WTC11 (cell line): ENCODE measurements around the gene BHLHE40. TPM values are rescaled to one million over a fixed set of nuclear protein-coding genes. Genes with fewer than 3 reads are reported as not detected.

Source experiments
- ATAC-seq: fragments of 200-7000 bp; cut with Tn5 transposase; 2 replicates; pipeline ENCODE4 v1.10.0; 2021; ENCODE audit warnings: mild to moderate bottlenecking, moderate library complexity
- CTCF ChIA-PET: fragments of 300-600 bp; sonication (Branson Sonifier 250); formaldehyde crosslinking; loops from one replicate; lab custom pipeline; 2021; ENCODE audit warnings: antibody characterized with exemption; lab: Charles Lee
- POLR2A ChIA-PET: fragments of 350-600 bp; sonication (Branson Sonifier 250); formaldehyde crosslinking; loops from one replicate; lab custom pipeline; 2021; ENCODE audit warnings: antibody characterized with exemption; lab: Charles Lee
- DNase-seq: peaks from one replicate; pipeline ENCODE4 v3.0.0; 2021; ENCODE audit warnings: low spot score
- H3K27ac Mint-ChIP-seq: 2 replicates; pipeline ENCODE4 v1.8.0; 2021; ENCODE audit warnings: mixed read lengths
- H3K27me3 Mint-ChIP-seq: 2 replicates; pipeline ENCODE4 v1.8.0; 2021; ENCODE audit warnings: low read depth, mild to moderate bottlenecking, moderate library complexity, mixed read lengths
- H3K36me3 Mint-ChIP-seq: 2 replicates; pipeline ENCODE4 v1.8.0; 2021; ENCODE audit warnings: mixed read lengths
- H3K4me1 Mint-ChIP-seq: 2 replicates; pipeline ENCODE4 v1.8.0; 2022; ENCODE audit warnings: mixed read lengths
- H3K4me3 Mint-ChIP-seq: 2 replicates; pipeline ENCODE4 v1.8.0; 2021; ENCODE audit warnings: mild to moderate bottlenecking, moderate library complexity, mixed read lengths
- H3K9me3 Mint-ChIP-seq: 2 replicates; pipeline ENCODE4 v1.8.0; 2021; ENCODE audit warnings: mixed read lengths
- ATF1 ChIP-seq: sonication (generic); formaldehyde crosslinking; IDR thresholded peaks from 2 replicates; pipeline ENCODE4 v1.8.1; 2023; ENCODE audit warnings: mild to moderate bottlenecking, moderate library complexity, missing genetic modification reagents
- CREB1 ChIP-seq: sonication (generic); formaldehyde crosslinking; IDR thresholded peaks from 2 replicates; pipeline ENCODE4 v1.8.0; 2023; ENCODE audit warnings: mild to moderate bottlenecking, missing genetic modification reagents
- ETV6 ChIP-seq: sonication (generic); formaldehyde crosslinking; IDR thresholded peaks from 2 replicates; pipeline ENCODE4 v1.8.1; 2022; ENCODE audit warnings: mild to moderate bottlenecking, missing genetic modification reagents
- FOXJ3 ChIP-seq: sonication (generic); formaldehyde crosslinking; IDR thresholded peaks from 2 replicates; pipeline ENCODE4 v1.9.0; 2021; ENCODE audit warnings: missing genetic modification reagents, mild to moderate bottlenecking, borderline replicate concordance
- HMGA2 ChIP-seq: fragments of 250-450 bp; sonication (Bioruptor Pico); IDR thresholded peaks from 2 replicates; pipeline ENCODE4 v1.4.0; 2021; ENCODE audit warnings: mild to moderate bottlenecking, moderate library complexity
- IRF2 ChIP-seq: sonication (generic); formaldehyde crosslinking; IDR thresholded peaks from 2 replicates; pipeline ENCODE4 v1.8.0; 2022; ENCODE audit warnings: low read depth, missing genetic modification reagents, borderline replicate concordance
- MXD4 ChIP-seq: fragments of 250-450 bp; sonication (Bioruptor Pico); IDR thresholded peaks from 2 replicates; pipeline ENCODE4 v1.8.0; 2021; ENCODE audit warnings: mild to moderate bottlenecking, moderate library complexity, borderline replicate concordance
- NFATC4 ChIP-seq: fragments of 250-450 bp; sonication (Bioruptor Pico); IDR thresholded peaks from 2 replicates; pipeline ENCODE4 v1.9.0; 2021; ENCODE audit warnings: mild to moderate bottlenecking
- NFE2L1 ChIP-seq: sonication (generic); formaldehyde crosslinking; IDR thresholded peaks from 2 replicates; pipeline ENCODE4 v1.8.1; 2023; ENCODE audit warnings: missing genetic modification reagents
- OVOL2 ChIP-seq: fragments of 250-450 bp; sonication (Bioruptor Pico); IDR thresholded peaks from 2 replicates; pipeline ENCODE4 v1.9.0; 2021; ENCODE audit warnings: mild to moderate bottlenecking, borderline replicate concordance
- RELA ChIP-seq: sonication (generic); formaldehyde crosslinking; IDR thresholded peaks from 2 replicates; pipeline ENCODE4 v1.8.1; 2022; ENCODE audit warnings: missing genetic modification reagents, mild to moderate bottlenecking, borderline replicate concordance
- SP1 ChIP-seq: sonication (generic); formaldehyde crosslinking; conservative IDR thresholded peaks from 2 replicates; pipeline ENCODE4 v1.8.1; 2022; ENCODE audit warnings: missing genetic modification reagents
- TCF7 ChIP-seq: sonication (generic); formaldehyde crosslinking; IDR thresholded peaks from 2 replicates; pipeline ENCODE4 v1.8.0; 2022; ENCODE audit warnings: mild to moderate bottlenecking, low read depth, missing genetic modification reagents, moderate library complexity
- TEAD1 ChIP-seq: sonication (generic); formaldehyde crosslinking; IDR thresholded peaks from 2 replicates; pipeline ENCODE4 v1.8.0; 2022; ENCODE audit warnings: mild to moderate bottlenecking, missing genetic modification reagents
- ZNF121 ChIP-seq: sonication (generic); formaldehyde crosslinking; IDR thresholded peaks from 2 replicates; pipeline ENCODE4 v1.8.0; 2023; ENCODE audit warnings: missing genetic modification reagents
- ZNF219 ChIP-seq: sonication (generic); formaldehyde crosslinking; IDR thresholded peaks from 2 replicates; pipeline ENCODE4 v1.8.0; 2023; ENCODE audit warnings: missing genetic modification reagents, mild to moderate bottlenecking, borderline replicate concordance
- total RNA-seq: library from RNA; stranded (reverse); gene quantifications from 3 replicates; pipeline ENCODE4 v1.2.3, GENCODE V29; 2021
- TF ChIP-seq, protein P1 (sequence below): fragments of 250-450 bp; sonication (Bioruptor Pico); IDR thresholded peaks from 2 replicates; pipeline ENCODE4 v2.1.2; 2022; ENCODE audit warnings: mild to moderate bottlenecking, moderate library complexity
- TF ChIP-seq, protein P2 (sequence below): sonication (generic); formaldehyde crosslinking; IDR thresholded peaks from 2 replicates; pipeline ENCODE4 v1.8.1; 2022; ENCODE audit warnings: mild to moderate bottlenecking, moderate library complexity, missing genetic modification reagents
- TF ChIP-seq, protein P3 (sequence below): sonication (generic); formaldehyde crosslinking; IDR thresholded peaks from 2 replicates; pipeline ENCODE4 v1.8.1; 2023; ENCODE audit warnings: mild to moderate bottlenecking, missing genetic modification reagents
- TF ChIP-seq, protein P4 (sequence below): sonication (generic); formaldehyde crosslinking; IDR thresholded peaks from 2 replicates; pipeline ENCODE4 v1.8.0; 2022; ENCODE audit warnings: mild to moderate bottlenecking, missing genetic modification reagents
- TF ChIP-seq, protein P5 (sequence below): sonication (generic); formaldehyde crosslinking; IDR thresholded peaks from 2 replicates; pipeline ENCODE4 v1.8.1; 2022; ENCODE audit warnings: low read depth, mild to moderate bottlenecking, moderate library complexity, missing genetic modification reagents, borderline replicate concordance
- TF ChIP-seq, protein P6 (sequence below): sonication (generic); formaldehyde crosslinking; IDR thresholded peaks from 2 replicates; pipeline ENCODE4 v1.8.0; 2023; ENCODE audit warnings: missing genetic modification reagents
- TF ChIP-seq, protein P7 (sequence below): fragments of 250-450 bp; sonication (Bioruptor Pico); IDR thresholded peaks from 2 replicates; pipeline ENCODE4 v1.9.0; 2021; ENCODE audit warnings: mild to moderate bottlenecking

BHLHE40 gene
- total RNA-seq, 1 experiment from 2014 or later, result 5.7 TPM

DNA sequence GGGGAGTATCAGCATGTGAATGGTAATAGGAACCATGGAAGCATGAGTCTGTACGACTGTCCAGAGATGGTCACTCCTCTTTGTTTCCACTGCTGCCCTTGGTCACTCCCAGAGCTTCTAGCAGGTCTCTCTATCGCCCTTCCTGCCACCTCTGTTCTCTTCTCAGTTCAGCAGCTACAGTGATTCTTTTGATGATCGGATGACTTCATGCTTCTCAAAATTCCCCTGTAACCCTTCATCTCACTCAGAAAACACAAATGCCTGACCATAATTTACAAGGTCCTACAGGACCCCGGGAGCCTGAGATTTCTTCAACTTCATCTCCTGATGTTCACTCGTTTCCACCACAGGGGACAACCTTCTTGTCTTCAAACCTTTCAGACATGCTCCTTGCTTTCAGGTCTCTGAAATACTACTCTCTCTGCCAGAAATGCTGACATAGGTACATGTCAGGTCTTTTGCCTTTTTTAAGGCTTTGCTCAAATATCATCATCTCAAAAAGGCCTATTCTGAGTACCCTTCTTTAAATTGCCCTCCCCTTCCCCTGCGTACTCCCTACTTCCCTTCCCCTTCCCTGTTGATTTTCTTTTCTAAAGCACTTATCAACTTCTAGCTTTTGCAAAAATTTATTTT, 42.1 kb upstream of the BHLHE40 start:
- DNase-seq, result no peak
- POLR2A ChIA-PET, result no interaction called here
- H3K9me3 Mint-ChIP-seq, result no peaks in the 10 kb centered on the region
- ATAC-seq, result no peak
- no peak overlapping the region for H3K4me3 Mint-ChIP-seq
- H3K27ac Mint-ChIP-seq, result no peak overlapping the region
- H3K4me1 Mint-ChIP-seq, result no peaks in the 10 kb centered on the region
- TF ChIP-seq TCF7 (CRISPR knock-in tag), result no peak
- H3K27me3 Mint-ChIP-seq, result no peaks in the 10 kb centered on the region
- no peaks in the 10 kb centered on the region for H3K36me3 Mint-ChIP-seq
- CTCF ChIA-PET, result interaction anchor here (0.8 kb wide), 1 partner anchor 39 kb away, joined by 3 read pairs; no protein-coding TSS in a partner anchor

DNA sequence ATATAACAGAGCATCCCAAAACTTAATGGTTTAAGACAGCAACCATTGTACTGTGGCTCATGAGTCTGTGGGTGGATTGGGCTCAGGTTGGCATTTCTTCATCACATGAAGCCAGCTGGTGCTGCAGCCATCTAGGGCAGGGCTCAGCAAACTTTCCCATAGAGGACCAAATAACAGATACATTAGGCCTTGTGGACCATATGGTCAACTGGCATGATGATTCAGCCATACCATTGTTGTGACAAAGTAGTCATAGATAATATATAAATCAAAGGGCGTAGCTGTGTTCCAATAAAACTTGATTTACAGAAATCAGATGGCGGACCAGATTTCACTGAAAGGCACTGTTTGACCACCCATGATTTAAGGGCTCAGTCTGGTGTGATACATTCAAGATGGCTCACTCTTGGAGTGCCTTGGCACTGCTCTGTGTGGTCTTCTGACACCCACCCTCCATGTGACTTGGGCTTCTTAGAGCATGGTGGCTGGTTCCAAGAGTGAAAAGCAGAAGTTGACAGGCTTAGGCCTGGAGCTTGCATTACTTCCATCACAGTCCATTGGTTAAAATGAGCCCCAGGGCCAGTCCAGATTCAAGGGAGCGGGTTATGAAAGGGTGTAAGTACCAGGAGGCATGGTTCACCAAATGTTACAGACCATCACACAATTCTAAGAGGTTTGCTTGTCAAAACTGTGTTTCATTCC, 40.8 kb upstream of the BHLHE40 start:
- POLR2A ChIA-PET, result no interaction called here

DNA sequence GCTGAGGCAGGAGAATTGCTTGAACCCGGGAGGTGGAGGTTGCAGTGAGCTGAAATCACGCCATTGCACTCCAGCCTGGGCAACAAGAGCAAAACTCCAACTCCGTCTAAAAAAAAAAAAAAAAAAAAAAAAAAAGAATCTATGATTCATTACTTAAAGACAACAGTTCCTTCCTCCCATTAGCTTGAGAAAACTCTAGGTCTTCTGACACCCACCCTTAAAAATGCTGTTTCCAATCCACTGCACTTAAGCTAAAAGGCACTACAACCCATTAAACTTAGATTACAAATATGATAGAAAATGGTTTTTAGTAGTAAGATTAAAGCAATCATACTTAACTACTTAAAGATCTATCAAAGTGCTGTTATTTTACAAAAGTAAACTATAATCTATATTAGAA, 40.0 kb upstream of the BHLHE40 start:
- ChIA-PET POLR2A (no interaction called here), CTCF (interaction anchor here (1.5 to 1.7 kb wide), 2 partner anchors 37 to 227 kb away, joined by 3 to 10 read pairs; no protein-coding TSS in a partner anchor)
- no peak for ATAC-seq
- Mint-ChIP-seq H3K4me1 (no peaks in the 10 kb centered on the region), H3K4me3 (no peak overlapping the region), H3K9me3 (peaks cover 3% of the 10 kb centered on the region; the same call in 1 of the 2 replicates), H3K36me3 (no peaks in the 10 kb centered on the region), H3K27ac (no peak overlapping the region), H3K27me3 (no peaks in the 10 kb centered on the region)
- DNase-seq, result no peak
- TF ChIP-seq TEAD1 (CRISPR knock-in tag) (no peak), FOXJ3 (no peak), ZNF121 (CRISPR knock-in tag) (no peak), OVOL2 (CRISPR knock-in tag) (no peak), SP1 (CRISPR knock-in tag) (no peak), MXD4 (CRISPR knock-in tag) (no peak), IRF2 (no peak), ETV6 (CRISPR knock-in tag) (no peak), CREB1 (no peak)
- TF ChIP-seq, protein P1, sequence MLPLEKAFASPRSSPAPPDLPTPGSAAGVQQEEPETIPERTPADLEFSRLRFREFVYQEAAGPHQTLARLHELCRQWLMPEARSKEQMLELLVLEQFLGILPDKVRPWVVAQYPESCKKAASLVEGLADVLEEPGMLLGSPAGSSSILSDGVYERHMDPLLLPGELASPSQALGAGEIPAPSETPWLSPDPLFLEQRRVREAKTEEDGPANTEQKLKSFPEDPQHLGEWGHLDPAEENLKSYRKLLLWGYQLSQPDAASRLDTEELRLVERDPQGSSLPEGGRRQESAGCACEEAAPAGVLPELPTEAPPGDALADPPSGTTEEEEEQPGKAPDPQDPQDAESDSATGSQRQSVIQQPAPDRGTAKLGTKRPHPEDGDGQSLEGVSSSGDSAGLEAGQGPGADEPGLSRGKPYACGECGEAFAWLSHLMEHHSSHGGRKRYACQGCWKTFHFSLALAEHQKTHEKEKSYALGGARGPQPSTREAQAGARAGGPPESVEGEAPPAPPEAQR (CRISPR knock-in tag), result no peak
- TF ChIP-seq, protein P2, sequence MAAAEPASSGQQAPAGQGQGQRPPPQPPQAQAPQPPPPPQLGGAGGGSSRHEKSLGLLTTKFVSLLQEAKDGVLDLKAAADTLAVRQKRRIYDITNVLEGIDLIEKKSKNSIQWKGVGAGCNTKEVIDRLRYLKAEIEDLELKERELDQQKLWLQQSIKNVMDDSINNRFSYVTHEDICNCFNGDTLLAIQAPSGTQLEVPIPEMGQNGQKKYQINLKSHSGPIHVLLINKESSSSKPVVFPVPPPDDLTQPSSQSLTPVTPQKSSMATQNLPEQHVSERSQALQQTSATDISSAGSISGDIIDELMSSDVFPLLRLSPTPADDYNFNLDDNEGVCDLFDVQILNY, result no peak
- TF ChIP-seq, protein P3, sequence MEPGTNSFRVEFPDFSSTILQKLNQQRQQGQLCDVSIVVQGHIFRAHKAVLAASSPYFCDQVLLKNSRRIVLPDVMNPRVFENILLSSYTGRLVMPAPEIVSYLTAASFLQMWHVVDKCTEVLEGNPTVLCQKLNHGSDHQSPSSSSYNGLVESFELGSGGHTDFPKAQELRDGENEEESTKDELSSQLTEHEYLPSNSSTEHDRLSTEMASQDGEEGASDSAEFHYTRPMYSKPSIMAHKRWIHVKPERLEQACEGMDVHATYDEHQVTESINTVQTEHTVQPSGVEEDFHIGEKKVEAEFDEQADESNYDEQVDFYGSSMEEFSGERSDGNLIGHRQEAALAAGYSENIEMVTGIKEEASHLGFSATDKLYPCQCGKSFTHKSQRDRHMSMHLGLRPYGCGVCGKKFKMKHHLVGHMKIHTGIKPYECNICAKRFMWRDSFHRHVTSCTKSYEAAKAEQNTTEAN, result no peak
- TF ChIP-seq, protein P4, sequence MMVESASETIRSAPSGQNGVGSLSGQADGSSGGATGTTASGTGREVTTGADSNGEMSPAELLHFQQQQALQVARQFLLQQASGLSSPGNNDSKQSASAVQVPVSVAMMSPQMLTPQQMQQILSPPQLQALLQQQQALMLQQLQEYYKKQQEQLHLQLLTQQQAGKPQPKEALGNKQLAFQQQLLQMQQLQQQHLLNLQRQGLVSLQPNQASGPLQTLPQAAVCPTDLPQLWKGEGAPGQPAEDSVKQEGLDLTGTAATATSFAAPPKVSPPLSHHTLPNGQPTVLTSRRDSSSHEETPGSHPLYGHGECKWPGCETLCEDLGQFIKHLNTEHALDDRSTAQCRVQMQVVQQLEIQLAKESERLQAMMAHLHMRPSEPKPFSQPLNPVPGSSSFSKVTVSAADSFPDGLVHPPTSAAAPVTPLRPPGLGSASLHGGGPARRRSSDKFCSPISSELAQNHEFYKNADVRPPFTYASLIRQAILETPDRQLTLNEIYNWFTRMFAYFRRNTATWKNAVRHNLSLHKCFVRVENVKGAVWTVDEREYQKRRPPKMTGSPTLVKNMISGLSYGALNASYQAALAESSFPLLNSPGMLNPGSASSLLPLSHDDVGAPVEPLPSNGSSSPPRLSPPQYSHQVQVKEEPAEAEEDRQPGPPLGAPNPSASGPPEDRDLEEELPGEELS (CRISPR knock-in tag), result no peak
- TF ChIP-seq, protein P5, sequence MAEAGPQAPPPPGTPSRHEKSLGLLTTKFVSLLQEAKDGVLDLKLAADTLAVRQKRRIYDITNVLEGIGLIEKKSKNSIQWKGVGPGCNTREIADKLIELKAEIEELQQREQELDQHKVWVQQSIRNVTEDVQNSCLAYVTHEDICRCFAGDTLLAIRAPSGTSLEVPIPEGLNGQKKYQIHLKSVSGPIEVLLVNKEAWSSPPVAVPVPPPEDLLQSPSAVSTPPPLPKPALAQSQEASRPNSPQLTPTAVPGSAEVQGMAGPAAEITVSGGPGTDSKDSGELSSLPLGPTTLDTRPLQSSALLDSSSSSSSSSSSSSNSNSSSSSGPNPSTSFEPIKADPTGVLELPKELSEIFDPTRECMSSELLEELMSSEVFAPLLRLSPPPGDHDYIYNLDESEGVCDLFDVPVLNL (CRISPR knock-in tag), result no peak

More for the DNA sequence above, 40.8 kb upstream of the BHLHE40 start:
- Mint-ChIP-seq H3K27ac (no peak overlapping the region), H3K9me3 (no peaks in the 10 kb centered on the region), H3K4me3 (no peak overlapping the region), H3K36me3 (no peaks in the 10 kb centered on the region), H3K27me3 (no peaks in the 10 kb centered on the region), H3K4me1 (no peaks in the 10 kb centered on the region)
- TF ChIP-seq, protein P6, sequence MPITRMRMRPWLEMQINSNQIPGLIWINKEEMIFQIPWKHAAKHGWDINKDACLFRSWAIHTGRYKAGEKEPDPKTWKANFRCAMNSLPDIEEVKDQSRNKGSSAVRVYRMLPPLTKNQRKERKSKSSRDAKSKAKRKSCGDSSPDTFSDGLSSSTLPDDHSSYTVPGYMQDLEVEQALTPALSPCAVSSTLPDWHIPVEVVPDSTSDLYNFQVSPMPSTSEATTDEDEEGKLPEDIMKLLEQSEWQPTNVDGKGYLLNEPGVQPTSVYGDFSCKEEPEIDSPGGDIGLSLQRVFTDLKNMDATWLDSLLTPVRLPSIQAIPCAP (CRISPR knock-in tag), result no peak
- TF ChIP-seq NFATC4 (CRISPR knock-in tag), result no peak
- TF ChIP-seq RELA (CRISPR knock-in tag), result no peak
- no peak for TF ChIP-seq SP1 (CRISPR knock-in tag)
- TF ChIP-seq HMGA2 (CRISPR knock-in tag), result no peak
- no peak for TF ChIP-seq NFE2L1
- no peak for TF ChIP-seq ATF1
- TF ChIP-seq, protein P7, sequence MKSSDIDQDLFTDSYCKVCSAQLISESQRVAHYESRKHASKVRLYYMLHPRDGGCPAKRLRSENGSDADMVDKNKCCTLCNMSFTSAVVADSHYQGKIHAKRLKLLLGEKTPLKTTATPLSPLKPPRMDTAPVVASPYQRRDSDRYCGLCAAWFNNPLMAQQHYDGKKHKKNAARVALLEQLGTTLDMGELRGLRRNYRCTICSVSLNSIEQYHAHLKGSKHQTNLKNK (CRISPR knock-in tag), result no peak
- TF ChIP-seq ETV6 (CRISPR knock-in tag), result no peak
- TF ChIP-seq OVOL2 (CRISPR knock-in tag), result no peak
- TF ChIP-seq ZNF219 (CRISPR knock-in tag), result no peak
- DNase-seq (no peak), ATAC-seq (no peak)
- CTCF ChIA-PET, result interaction anchor here (0.8 kb wide), 1 partner anchor 38 kb away, joined by 3 read pairs; no protein-coding TSS in a partner anchor
